ENCODE measurements around the gene TNFAIP8L2.
A peak's percentile ranks its signal among the peaks of the same experiment; 100 is the strongest.

The TNFAIP8L2 gene

GRCh38 chr1:151130987-151131586 lies 25.4 kb upstream of the TNFAIP8L2 start:
- no peak for TF ChIP-seq CTCF (IDR thresholded peaks at IDR 0.05; ENCODE audit: borderline replicate concordance, control extremely low read depth, extremely low read depth, insufficient read depth, missing control alignments)
- DNase-seq (ENCODE audit: low spot score): peak; percentile 91
- in situ Hi-C loops (cut with MboI; ENCODE audit: low sequenced_read_pairs, unreplicated experiment): no loop called here

GRCh38 chr1:151131701-151132334 lies 24.6 kb upstream of the TNFAIP8L2 start:
- in situ Hi-C loops (cut with MboI; ENCODE audit: low sequenced_read_pairs, unreplicated experiment): no loop called here
- TF ChIP-seq CTCF (IDR thresholded peaks at IDR 0.05; ENCODE audit: borderline replicate concordance, control extremely low read depth, extremely low read depth, insufficient read depth, missing control alignments): no peak
- DNase-seq (ENCODE audit: low spot score): peak; percentile 30

GRCh38 chr1:151132335-151133017 lies 24.0 kb upstream of the TNFAIP8L2 start:
- peak; percentile 21 for DNase-seq (ENCODE audit: low spot score)
- in situ Hi-C loops (cut with MboI; ENCODE audit: low sequenced_read_pairs, unreplicated experiment): no loop called here

GRCh38 chr1:151133018-151133806 lies 23.2 kb upstream of the TNFAIP8L2 start:
- TF ChIP-seq CTCF (IDR thresholded peaks at IDR 0.05; ENCODE audit: borderline replicate concordance, control extremely low read depth, extremely low read depth, insufficient read depth, missing control alignments): no peak
- peak; percentile 22 for DNase-seq (ENCODE audit: low spot score)
- in situ Hi-C loops (cut with MboI; ENCODE audit: low sequenced_read_pairs, unreplicated experiment): no loop called here

More at GRCh38 chr1:151132335-151133017, 24.0 kb upstream of the TNFAIP8L2 start:
- no peak for TF ChIP-seq CTCF (IDR thresholded peaks at IDR 0.05; ENCODE audit: borderline replicate concordance, control extremely low read depth, extremely low read depth, insufficient read depth, missing control alignments)

GRCh38 chr1:151134396-151134795 lies 22.1 kb upstream of the TNFAIP8L2 start:
- in situ Hi-C loops (cut with MboI; ENCODE audit: low sequenced_read_pairs, unreplicated experiment): no loop called here
- peak; percentile 22 for DNase-seq (ENCODE audit: low spot score)

More at GRCh38 chr1:151134396-151134795, 22.1 kb upstream of the TNFAIP8L2 start:
- no peak for TF ChIP-seq CTCF (IDR thresholded peaks at IDR 0.05; ENCODE audit: borderline replicate concordance, control extremely low read depth, extremely low read depth, insufficient read depth, missing control alignments)
